Neural crest cell (in vitro differentiated cells): ENCODE measurements around the gene POLD2. TPM values are rescaled to one million over a fixed set of nuclear protein-coding genes. Genes with fewer than 3 reads are reported as not detected.

Experiments
- DNase-seq: peaks from one replicate; pipeline ENCODE4 v3.0.0; 2021; ENCODE audit warnings: low read depth, mixed read lengths, low spot score
- H3K27ac Mint-ChIP-seq: one replicate; pipeline ENCODE4 v1.8.0; 2021; ENCODE audit warnings: mild to moderate bottlenecking, mixed read lengths; ENCODE audit not compliant: unreplicated experiment
- H3K27me3 Mint-ChIP-seq: 2 replicates; pipeline ENCODE4 v1.8.0; 2021; ENCODE audit warnings: low read depth, mild to moderate bottlenecking, mixed read lengths
- H3K36me3 Mint-ChIP-seq: 2 replicates; pipeline ENCODE4 v1.8.0; 2021; ENCODE audit warnings: low read depth, mild to moderate bottlenecking, mixed read lengths
- H3K4me1 Mint-ChIP-seq: 2 replicates; pipeline ENCODE4 v1.8.0; 2021; ENCODE audit warnings: mixed read lengths
- H3K4me3 Mint-ChIP-seq: one replicate; pipeline ENCODE4 v1.8.0; 2021; ENCODE audit warnings: mild to moderate bottlenecking, mixed read lengths
- H3K9me3 Mint-ChIP-seq: 2 replicates; pipeline ENCODE4 v1.8.0; 2021; ENCODE audit warnings: mixed read lengths
- total RNA-seq: library from RNA; stranded (reverse); gene quantifications from 2 replicates; pipeline ENCODE4 v1.2.1, GENCODE V29; 2021
- TF ChIP-seq, protein P1 (sequence below): fragments of 200-600 bp; sonication (generic); conservative IDR thresholded peaks from 2 replicates; pipeline ENCODE4 v1.5.0; 2021; ENCODE audit warnings: antibody characterized with exemption, mild to moderate bottlenecking

The POLD2 gene
- total RNA-seq, 1 donor from 2014 or later: 159 TPM

- no peaks in the 10 kb centered on the region for H3K36me3 Mint-ChIP-seq
- H3K9me3 Mint-ChIP-seq: no peaks in the 10 kb centered on the region
- H3K4me1 Mint-ChIP-seq: peaks cover 3% of the 10 kb centered on the region
- peaks cover 9% of the 10 kb centered on the region for H3K27me3 Mint-ChIP-seq
- H3K27ac Mint-ChIP-seq: peak overlapping the region; percentile 71
- no peak for DNase-seq
- TF ChIP-seq, protein P1, sequence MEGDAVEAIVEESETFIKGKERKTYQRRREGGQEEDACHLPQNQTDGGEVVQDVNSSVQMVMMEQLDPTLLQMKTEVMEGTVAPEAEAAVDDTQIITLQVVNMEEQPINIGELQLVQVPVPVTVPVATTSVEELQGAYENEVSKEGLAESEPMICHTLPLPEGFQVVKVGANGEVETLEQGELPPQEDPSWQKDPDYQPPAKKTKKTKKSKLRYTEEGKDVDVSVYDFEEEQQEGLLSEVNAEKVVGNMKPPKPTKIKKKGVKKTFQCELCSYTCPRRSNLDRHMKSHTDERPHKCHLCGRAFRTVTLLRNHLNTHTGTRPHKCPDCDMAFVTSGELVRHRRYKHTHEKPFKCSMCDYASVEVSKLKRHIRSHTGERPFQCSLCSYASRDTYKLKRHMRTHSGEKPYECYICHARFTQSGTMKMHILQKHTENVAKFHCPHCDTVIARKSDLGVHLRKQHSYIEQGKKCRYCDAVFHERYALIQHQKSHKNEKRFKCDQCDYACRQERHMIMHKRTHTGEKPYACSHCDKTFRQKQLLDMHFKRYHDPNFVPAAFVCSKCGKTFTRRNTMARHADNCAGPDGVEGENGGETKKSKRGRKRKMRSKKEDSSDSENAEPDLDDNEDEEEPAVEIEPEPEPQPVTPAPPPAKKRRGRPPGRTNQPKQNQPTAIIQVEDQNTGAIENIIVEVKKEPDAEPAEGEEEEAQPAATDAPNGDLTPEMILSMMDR: no peak
- no peak overlapping the region for H3K4me3 Mint-ChIP-seq
Measured at GRCh38 chr7:44150966-44151941, 27.9 kb upstream of the POLD2 start.

DNA sequence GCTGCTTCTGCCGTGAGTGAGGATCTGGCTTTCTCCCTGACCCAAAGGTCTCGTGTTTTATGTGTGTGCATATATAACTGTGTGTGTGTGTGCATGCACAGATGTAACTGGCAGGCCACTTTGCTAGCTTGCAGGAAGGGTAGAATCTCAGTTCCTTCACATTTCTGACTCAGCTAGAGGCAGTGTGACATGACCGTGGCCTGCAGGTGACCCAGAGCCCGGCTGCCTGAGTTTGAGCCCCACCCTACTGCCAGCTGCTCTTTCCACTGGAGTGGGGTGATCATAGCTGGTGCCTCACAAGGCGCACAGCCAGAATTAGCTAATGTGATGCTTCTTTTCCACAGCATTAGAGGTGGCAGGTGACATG, 27.1 kb upstream of the POLD2 start:
- Mint-ChIP-seq H3K27me3 (peaks cover 13% of the 10 kb centered on the region), H3K4me1 (peaks cover 3% of the 10 kb centered on the region), H3K9me3 (no peaks in the 10 kb centered on the region), H3K4me3 (no peak overlapping the region), H3K27ac (no peak overlapping the region), H3K36me3 (no peaks in the 10 kb centered on the region)
- DNase-seq: no peak
- TF ChIP-seq, protein P1: no peak

- TF ChIP-seq, protein P1: no peak
- Mint-ChIP-seq H3K4me1 (peaks cover 3% of the 10 kb centered on the region), H3K4me3 (no peak overlapping the region), H3K36me3 (no peaks in the 10 kb centered on the region), H3K27me3 (peaks cover 19% of the 10 kb centered on the region), H3K27ac (peak overlapping the region; percentile 29), H3K9me3 (no peaks in the 10 kb centered on the region)
- no peak for DNase-seq
Measured at GRCh38 chr7:44149571-44150465, 26.5 kb upstream of the POLD2 start.

DNA sequence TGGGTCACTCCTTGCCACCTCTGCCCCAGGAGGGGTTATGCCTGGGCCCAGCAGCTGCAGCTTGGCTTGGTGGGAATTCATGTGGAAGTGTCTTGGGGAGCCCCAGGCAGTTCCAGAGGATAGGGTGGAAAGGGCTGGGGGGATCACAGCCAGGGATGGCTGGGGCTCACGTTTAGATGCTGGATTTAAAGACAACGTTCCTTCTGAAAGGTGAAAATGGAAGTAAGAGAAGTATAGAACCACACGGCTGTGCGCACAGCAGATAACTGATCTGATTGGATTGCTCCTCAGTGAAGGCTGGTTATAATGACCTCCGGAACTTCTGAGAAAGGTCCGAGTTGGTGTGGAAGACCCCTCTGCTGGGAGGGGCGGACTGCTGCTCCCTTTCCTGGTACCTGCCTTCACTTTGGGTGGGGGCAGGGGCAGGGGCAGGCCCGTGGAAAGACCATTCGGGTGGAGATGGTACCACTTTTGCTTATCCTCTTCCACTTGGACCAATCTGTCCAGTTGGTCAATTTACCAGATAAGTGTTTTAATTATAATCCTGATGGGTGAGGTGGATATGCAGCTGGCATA, 25.7 kb upstream of the POLD2 start:
- Mint-ChIP-seq H3K9me3 (no peaks in the 10 kb centered on the region), H3K27me3 (peaks cover 25% of the 10 kb centered on the region), H3K4me1 (peaks cover 3% of the 10 kb centered on the region), H3K36me3 (no peaks in the 10 kb centered on the region), H3K27ac (no peak overlapping the region), H3K4me3 (no peak overlapping the region)
- no peak for DNase-seq
- TF ChIP-seq, protein P1: no peak

DNA sequence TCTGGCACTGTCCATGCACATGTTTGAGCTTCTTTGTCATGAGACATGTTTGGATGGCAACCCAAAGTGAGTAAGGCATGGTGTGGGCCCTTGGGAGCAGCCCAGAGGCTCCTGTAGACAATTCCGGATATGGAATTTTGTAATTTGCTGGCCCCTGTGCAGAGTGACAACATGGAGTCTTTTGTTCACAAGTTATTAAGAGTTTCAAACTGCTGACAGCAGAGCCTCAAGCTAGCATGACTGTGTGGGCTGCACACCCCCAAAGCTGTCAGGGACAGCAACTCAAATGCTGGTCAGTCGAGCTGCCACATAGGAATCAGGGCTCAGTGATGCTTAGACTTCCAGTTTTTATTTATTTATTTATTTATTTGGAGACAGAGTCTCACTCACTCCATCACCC, 24.8 kb upstream of the POLD2 start:
- Mint-ChIP-seq H3K27ac (no peak overlapping the region), H3K4me3 (no peak overlapping the region), H3K27me3 (peaks cover 34% of the 10 kb centered on the region), H3K36me3 (no peaks in the 10 kb centered on the region), H3K4me1 (peaks cover 3% of the 10 kb centered on the region), H3K9me3 (no peaks in the 10 kb centered on the region)
- TF ChIP-seq, protein P1: no peak
- DNase-seq: no peak
